Ovary (tissue), 9 donors: ENCODE measurements around the gene GPR141. TPM values are rescaled to one million over a fixed set of nuclear protein-coding genes. Genes with fewer than 3 reads are reported as not detected.

Experiments used
- DNase-seq, 5 donors: peaks; one replicate each; pipeline ENCODE4 v3.0.0-alpha.2; 2019 to 2020
- H3K27ac ChIP-seq, 2 donors: fragments of 200-600 bp; one replicate each; pipeline versions ENCODE4 v1.5.1 to v1.8.0; 2019 to 2022
- H3K27me3 ChIP-seq: fragments of 200-600 bp; one replicate; pipeline ENCODE4 v1.8.0; 2022
- H3K36me3 ChIP-seq: fragments of 200-600 bp; sonication (generic); one replicate; pipeline ENCODE4 v1.5.1; 2019
- H3K4me1 ChIP-seq: one replicate; pipeline ENCODE4 v1.8.1; 2013; ENCODE audit warnings: mild to moderate bottlenecking, moderate library complexity; ENCODE audit not compliant: insufficient read depth
- H3K4me3 ChIP-seq: fragments of 200-600 bp; sonication (generic); one replicate; pipeline ENCODE4 v1.5.1; 2017
- H3K9me3 ChIP-seq, 2 donors: fragments of 200-600 bp in 1 of 2; sonication (generic) in 1 of 2; one replicate each; pipeline versions ENCODE4 v1.5.1 to v1.8.1; 2013 to 2019; ENCODE audit warnings: mild to moderate bottlenecking in 1 of 2, moderate library complexity in 1 of 2
- EP300 ChIP-seq: sonication (generic); formaldehyde crosslinking; IDR thresholded peaks from one replicate; pipeline ENCODE4 v1.6.1; 2017; ENCODE audit warnings: antibody characterized with exemption
- POLR2A ChIP-seq: fragments of 450-650 bp; IDR thresholded peaks from one replicate; pipeline ENCODE4 v1.6.1; 2017; ENCODE audit warnings: antibody characterized with exemption, mild to moderate bottlenecking, moderate library complexity
- WGBS, 3 donors: extraction: QIAGEN DNeasy Blood & Tissue Kit in 1 of 3; methylation state at CpG; one replicate each; pipeline versions ENCODE4 v1.1.5 to v1.1.7; 2013 to 2017; 5-methylcytosine and 5-hydroxymethylcytosine counted together
- intact Hi-C, 4 donors: fragments of 100-400 bp; cut with DNase I; formaldehyde crosslinking; loops; one replicate each; pipeline versions ENCODE4 v1.11.0 to v1.15.1; 2022 to 2023
- polyA plus RNA-seq, 2 donors: library from polyadenylated mRNA; stranded (reverse); fragments of 200-250 nt in 1 of 2; fragments of 350-450 nt in 1 of 2; fragmentation: Illumina TruSeq in 1 of 2; extraction: RNeasy Lipid Tissue Mini Kit (QIAGEN cat#74804) in 1 of 2; gene quantifications; one replicate each; pipeline ENCODE4 v1.2.3, GENCODE V29; 2013 to 2014
- total RNA-seq, 7 donors: library from RNA; depleted of rRNA in 2 of 7; stranded (reverse); fragments of >200 nt in 2 of 7; fragmentation: NEBNext Ultra II Directional in 3 of 7; extraction: Animal tissue kit (Norgen Biotek cat#: 25700) in 3 of 7; gene quantifications; one replicate each; pipeline versions ENCODE4 v1.1.0 to v1.2.4, GENCODE V29; 2016 to 2023
- TF ChIP-seq, protein P1 (sequence below), 3 donors: fragments of 450-650 bp in 2 of 3; fragments of 200-600 bp in 1 of 3; IDR thresholded peaks; one replicate each; pipeline versions ENCODE4 v1.5.1 to v1.8.0; 2016 to 2022; ENCODE audit warnings: antibody characterized with exemption in 3 of 3, mild to moderate bottlenecking in 1 of 3
- donor health status: DM: no; HTN: no; CAD: no; lungs with moderate emphysema.
- donor health status: DM: no; HTN: no; CAD: no.
- donor health status: Bipolar disorder and iron deficiency.
- donor health status: DM: yes; HTN: yes; CAD: no.
- donor health status: DM: no; HTN: no; CAD: no.
- donor health status: DM: yes; HTN: yes; CAD: no.

Gene GPR141
- total and polyA plus RNA-seq, 9 donors, result 0.08 to 1.2 (median 0.63) TPM; not detected in 5

DNA sequence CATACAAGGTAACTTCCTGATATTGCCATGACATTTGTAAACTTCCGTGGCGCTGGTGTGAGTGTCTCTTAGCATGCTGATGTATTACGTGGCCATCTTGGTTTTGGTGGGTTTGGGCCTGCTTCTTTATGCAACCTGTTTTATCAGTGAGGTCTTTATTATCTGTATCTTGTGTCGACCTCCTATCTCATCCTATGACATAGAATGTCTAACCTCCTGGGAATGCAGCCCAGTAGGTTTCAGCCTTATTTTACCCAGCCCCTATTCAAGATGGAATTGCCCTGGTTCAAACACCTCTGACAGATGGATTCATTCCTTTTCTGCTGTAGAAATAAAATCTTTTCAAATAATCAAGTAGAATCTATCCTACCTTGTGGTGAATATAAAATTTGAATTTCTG, 23.0 kb upstream of the GPR141 start:
- H3K27me3 ChIP-seq, result no peaks in the 10 kb centered on the region
- no peak overlapping the region for H3K27ac ChIP-seq
- no peaks in the 10 kb centered on the region for H3K4me1 ChIP-seq
- H3K9me3 ChIP-seq, result no peaks in the 10 kb centered on the region
- intact Hi-C loops, result no loop called here
- no peak for DNase-seq
- TF ChIP-seq, protein P1, sequence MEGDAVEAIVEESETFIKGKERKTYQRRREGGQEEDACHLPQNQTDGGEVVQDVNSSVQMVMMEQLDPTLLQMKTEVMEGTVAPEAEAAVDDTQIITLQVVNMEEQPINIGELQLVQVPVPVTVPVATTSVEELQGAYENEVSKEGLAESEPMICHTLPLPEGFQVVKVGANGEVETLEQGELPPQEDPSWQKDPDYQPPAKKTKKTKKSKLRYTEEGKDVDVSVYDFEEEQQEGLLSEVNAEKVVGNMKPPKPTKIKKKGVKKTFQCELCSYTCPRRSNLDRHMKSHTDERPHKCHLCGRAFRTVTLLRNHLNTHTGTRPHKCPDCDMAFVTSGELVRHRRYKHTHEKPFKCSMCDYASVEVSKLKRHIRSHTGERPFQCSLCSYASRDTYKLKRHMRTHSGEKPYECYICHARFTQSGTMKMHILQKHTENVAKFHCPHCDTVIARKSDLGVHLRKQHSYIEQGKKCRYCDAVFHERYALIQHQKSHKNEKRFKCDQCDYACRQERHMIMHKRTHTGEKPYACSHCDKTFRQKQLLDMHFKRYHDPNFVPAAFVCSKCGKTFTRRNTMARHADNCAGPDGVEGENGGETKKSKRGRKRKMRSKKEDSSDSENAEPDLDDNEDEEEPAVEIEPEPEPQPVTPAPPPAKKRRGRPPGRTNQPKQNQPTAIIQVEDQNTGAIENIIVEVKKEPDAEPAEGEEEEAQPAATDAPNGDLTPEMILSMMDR (IDR thresholded peaks at IDR 0.05), result no peak
- no peak for TF ChIP-seq POLR2A
- TF ChIP-seq EP300, result no peak
- 85 to 87% (median 85%) methylated on average over 4 of the region's 4 CpGs for WGBS, 3 donors
- no peaks in the 10 kb centered on the region for H3K36me3 ChIP-seq
- H3K4me3 ChIP-seq, result no peak overlapping the region

DNA sequence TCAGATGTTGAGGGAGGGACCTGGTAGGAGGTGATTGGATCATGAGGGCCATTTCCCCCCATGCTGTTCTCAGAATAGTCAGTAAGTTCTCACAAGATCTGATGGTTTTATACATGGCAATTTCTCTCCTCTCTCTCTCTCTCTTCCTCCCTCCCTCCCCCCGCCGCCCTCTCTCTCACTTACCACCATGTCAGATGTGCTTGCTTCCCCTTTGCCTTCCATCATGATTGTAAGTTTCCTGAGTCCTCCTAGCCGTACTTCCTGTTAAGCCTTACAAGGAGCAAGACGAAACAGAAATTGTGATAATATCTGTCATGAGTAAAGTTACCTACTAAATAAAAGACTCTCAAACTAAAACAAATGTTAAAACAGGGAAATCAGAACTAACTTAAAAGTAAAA, 19.9 kb upstream of the GPR141 start:
- Histone ChIP-seq H3K36me3 (no peaks in the 10 kb centered on the region), H3K27me3 (no peaks in the 10 kb centered on the region), H3K4me1 (no peaks in the 10 kb centered on the region), H3K27ac (no peak overlapping the region), H3K4me3 (no peak overlapping the region), H3K9me3 (no peaks in the 10 kb centered on the region)
- 79 to 82% (median 81%) methylated on average over 4 of the region's 4 CpGs for WGBS, 3 donors
- intact Hi-C loops, result no loop called here
- TF ChIP-seq POLR2A, result no peak
- no peak for TF ChIP-seq EP300
- TF ChIP-seq, protein P1 (IDR thresholded peaks at IDR 0.05), result no peak
- DNase-seq, result no peak

DNA sequence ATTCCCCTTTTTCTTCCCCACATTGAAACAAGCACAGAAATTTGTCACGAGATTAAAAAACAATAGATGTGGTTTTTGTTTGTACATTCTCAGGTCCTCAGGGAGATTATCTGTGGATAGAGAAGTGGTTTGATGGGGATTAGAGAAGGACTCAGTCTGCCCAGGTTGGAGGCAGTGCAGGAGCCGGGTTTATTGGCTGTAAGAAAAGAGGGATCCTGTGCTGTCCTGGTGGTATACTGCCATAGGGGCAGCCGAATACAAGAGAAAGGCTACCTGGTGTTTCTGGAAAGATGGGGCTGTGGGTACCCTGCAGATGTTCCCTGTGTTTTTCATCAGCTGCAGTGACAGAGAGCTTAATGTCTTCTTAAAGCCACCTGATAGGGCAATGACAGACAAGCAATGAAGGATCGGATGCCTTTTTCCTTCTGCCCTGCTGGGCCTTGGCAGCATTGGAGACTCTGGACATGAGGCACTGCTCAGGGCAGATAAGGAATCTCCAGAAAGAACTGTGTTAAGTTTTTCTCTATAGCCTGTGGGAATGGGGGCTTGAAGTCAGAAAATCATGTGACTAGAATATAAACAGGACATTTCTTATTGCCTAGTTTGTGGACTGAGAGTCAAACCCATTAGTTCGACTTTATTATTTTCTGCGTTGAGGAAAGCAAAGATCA, 18.1 kb upstream of the GPR141 start:
- intact Hi-C loops, result no loop called here
- Histone ChIP-seq H3K4me1 (no peaks in the 10 kb centered on the region), H3K4me3 (no peak overlapping the region), H3K27ac (no peak overlapping the region), H3K36me3 (no peaks in the 10 kb centered on the region), H3K27me3 (no peaks in the 10 kb centered on the region), H3K9me3 (no peaks in the 10 kb centered on the region)
- 70 to 82% (median 73%) methylated on average over 6 of the region's 6 CpGs for WGBS, 3 donors
- TF ChIP-seq, protein P1 (IDR thresholded peaks at IDR 0.05), result no peak
- TF ChIP-seq EP300, result no peak
- TF ChIP-seq POLR2A, result no peak
- no peak for DNase-seq

DNA sequence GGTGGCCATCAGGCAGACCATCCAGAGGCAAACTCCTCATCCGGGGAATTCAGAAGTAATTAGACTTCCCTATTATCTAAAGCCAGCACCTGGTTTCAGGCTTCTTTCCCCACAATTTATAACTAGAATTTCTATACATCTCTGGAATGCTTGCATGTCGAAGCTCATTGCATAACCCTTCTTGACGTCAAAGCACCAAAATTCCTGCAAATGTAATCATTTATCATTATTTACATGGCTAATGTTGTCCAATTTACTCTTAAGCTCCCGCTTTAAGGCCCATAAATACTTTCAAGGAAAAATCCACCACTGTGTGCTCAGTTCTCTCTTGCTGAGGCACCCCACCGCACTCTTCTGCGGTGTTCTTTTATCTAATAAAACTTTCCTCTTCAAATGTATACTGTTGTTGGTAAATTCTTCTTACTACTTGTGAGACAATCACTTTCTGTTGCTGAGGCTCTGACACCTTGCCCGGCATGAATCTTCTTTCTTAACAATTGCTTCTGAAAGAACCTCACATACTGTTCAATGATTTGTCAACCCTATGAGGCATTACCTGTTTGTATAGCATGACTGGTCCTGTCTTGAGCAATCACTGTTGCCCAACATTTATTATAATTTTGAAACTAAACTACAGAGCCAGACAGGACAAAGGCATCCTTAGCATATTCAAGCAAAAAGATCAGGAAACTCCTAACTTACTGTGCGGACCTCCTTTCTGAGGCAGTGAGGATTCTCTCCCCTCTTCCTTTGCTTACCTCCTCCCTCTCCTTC, 17.4 kb upstream of the GPR141 start:
- 74 to 77% (median 74%) methylated on average over 8 of the region's 8 CpGs for WGBS, 3 donors
- no peak for DNase-seq
- no peak overlapping the region for H3K27ac ChIP-seq
- H3K27me3 ChIP-seq, result no peaks in the 10 kb centered on the region
- no peaks in the 10 kb centered on the region for H3K36me3 ChIP-seq
- H3K4me3 ChIP-seq, result no peak overlapping the region
- no peaks in the 10 kb centered on the region for H3K4me1 ChIP-seq
- intact Hi-C loops, result no loop called here
- no peak for TF ChIP-seq POLR2A
- no peaks in the 10 kb centered on the region for H3K9me3 ChIP-seq

DNA sequence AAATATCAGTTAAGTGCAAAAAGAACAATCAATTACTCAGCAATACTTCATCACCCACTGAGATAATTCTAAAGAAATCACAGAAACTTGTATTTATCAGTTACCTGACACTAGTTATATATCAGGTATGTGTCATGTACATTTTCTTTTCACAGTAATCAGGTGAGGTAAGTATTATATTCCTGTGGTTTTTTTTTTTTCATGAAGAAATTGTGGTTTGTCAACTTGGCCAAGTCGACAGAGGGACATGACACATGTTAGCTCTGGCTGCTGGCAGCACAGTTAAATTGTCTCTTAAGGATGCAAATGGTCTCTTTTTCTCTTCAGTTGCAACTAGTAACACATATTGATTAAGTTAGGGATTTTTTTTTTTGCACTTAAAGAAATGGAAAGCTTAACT, 13.7 kb upstream of the GPR141 start:
- intact Hi-C loops, result no loop called here

More for the DNA sequence above, 13.7 kb upstream of the GPR141 start:
- Histone ChIP-seq H3K4me3 (no peak overlapping the region), H3K27me3 (no peaks in the 10 kb centered on the region), H3K36me3 (no peaks in the 10 kb centered on the region), H3K9me3 (no peaks in the 10 kb centered on the region), H3K4me1 (no peaks in the 10 kb centered on the region), H3K27ac (no peak overlapping the region)
- DNase-seq, result no peak
- TF ChIP-seq POLR2A (no peak), EP300 (no peak)
- TF ChIP-seq, protein P1 (IDR thresholded peaks at IDR 0.05), result no peak
- WGBS, 3 donors, result 51 to 75% (median 55%) methylated on average over 1 of the region's 1 CpG
